HL-60 (cell line): ENCODE data around the gene ZNF282.

Experiments
- CTCF ChIP-seq: IDR thresholded peaks from one replicate; pipeline ENCODE4 v1.5.1; 2011; ENCODE audit warnings: low read length, control low read depth, inconsistent platforms; ENCODE audit not compliant: insufficient read depth
- GABPA ChIP-seq: IDR thresholded peaks from 2 replicates; pipeline ENCODE4 v1.6.1; 2012; ENCODE audit warnings: low read depth
- SPI1 ChIP-seq: IDR thresholded peaks from 2 replicates; pipeline ENCODE4 v1.6.1; 2012; ENCODE audit warnings: low read depth, mild to moderate bottlenecking, borderline replicate concordance
- TF ChIP-seq, protein P1 (sequence below): IDR thresholded peaks from 2 replicates; pipeline ENCODE4 v1.6.1; 2012; ENCODE audit warnings: low read depth; ENCODE audit not compliant: insufficient replicate concordance

- TF ChIP-seq CTCF (no peak), GABPA (no peak), SPI1 (no peak)
- TF ChIP-seq, protein P1, sequence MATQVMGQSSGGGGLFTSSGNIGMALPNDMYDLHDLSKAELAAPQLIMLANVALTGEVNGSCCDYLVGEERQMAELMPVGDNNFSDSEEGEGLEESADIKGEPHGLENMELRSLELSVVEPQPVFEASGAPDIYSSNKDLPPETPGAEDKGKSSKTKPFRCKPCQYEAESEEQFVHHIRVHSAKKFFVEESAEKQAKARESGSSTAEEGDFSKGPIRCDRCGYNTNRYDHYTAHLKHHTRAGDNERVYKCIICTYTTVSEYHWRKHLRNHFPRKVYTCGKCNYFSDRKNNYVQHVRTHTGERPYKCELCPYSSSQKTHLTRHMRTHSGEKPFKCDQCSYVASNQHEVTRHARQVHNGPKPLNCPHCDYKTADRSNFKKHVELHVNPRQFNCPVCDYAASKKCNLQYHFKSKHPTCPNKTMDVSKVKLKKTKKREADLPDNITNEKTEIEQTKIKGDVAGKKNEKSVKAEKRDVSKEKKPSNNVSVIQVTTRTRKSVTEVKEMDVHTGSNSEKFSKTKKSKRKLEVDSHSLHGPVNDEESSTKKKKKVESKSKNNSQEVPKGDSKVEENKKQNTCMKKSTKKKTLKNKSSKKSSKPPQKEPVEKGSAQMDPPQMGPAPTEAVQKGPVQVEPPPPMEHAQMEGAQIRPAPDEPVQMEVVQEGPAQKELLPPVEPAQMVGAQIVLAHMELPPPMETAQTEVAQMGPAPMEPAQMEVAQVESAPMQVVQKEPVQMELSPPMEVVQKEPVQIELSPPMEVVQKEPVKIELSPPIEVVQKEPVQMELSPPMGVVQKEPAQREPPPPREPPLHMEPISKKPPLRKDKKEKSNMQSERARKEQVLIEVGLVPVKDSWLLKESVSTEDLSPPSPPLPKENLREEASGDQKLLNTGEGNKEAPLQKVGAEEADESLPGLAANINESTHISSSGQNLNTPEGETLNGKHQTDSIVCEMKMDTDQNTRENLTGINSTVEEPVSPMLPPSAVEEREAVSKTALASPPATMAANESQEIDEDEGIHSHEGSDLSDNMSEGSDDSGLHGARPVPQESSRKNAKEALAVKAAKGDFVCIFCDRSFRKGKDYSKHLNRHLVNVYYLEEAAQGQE, result no peak
These were observed 11.1 kb upstream of the ZNF282 start for GRCh38 chr7:149184274-149184673.
